H1 (cell line): ENCODE results near the gene ACKR2. TPM values are rescaled to one million over a fixed set of nuclear protein-coding genes. Genes with fewer than 3 reads are reported as not detected.

Experiments
- E2F6 ChIP-seq: IDR thresholded peaks from 2 replicates; pipeline ENCODE4 v1.6.1; 2012; ENCODE audit warnings: inconsistent platforms
- FOSL1 ChIP-seq: IDR thresholded peaks from 2 replicates; pipeline ENCODE4 v1.6.1; 2011; ENCODE audit warnings: mild to moderate bottlenecking, low read depth, low read length, moderate library complexity; ENCODE audit not compliant: insufficient read depth
- GTF2F1 ChIP-seq: IDR thresholded peaks from 2 replicates; pipeline ENCODE4 v1.6.1; 2012; ENCODE audit warnings: low read depth, low read length, improper control_type of control experiment, borderline replicate concordance
- KDM4A ChIP-seq: IDR thresholded peaks from one replicate; pipeline ENCODE4 v1.7.1; 2012; ENCODE audit warnings: low read depth, mild to moderate bottlenecking, moderate library complexity, low read length, inconsistent platforms; ENCODE audit not compliant: severe bottlenecking
- MAFK ChIP-seq: IDR thresholded peaks from 2 replicates; pipeline ENCODE4 v1.6.1; 2012; ENCODE audit warnings: low read depth, mild to moderate bottlenecking, improper control_type of control experiment, low read length
- POLR2A ChIP-seq, 2 experiments: IDR thresholded peaks; 1 replicate in 1 of 2; 2 replicates in 1 of 2; pipeline ENCODE4 v1.6.1; 2011; ENCODE audit warnings: low read depth in 2 of 2, low read length in 2 of 2, mild to moderate bottlenecking in 2 of 2; ENCODE audit errors: control extremely low read depth in 1 of 2
- SIX5 ChIP-seq: IDR thresholded peaks from 2 replicates; pipeline ENCODE4 v1.6.1; 2011; ENCODE audit warnings: mild to moderate bottlenecking, low read depth, low read length
- SRF ChIP-seq: IDR thresholded peaks from 2 replicates; pipeline ENCODE4 v1.6.1; 2011; ENCODE audit warnings: mild to moderate bottlenecking, low read depth, low read length, moderate library complexity
- polyA plus RNA-seq, 7 experiments: library from polyadenylated mRNA; depleted of rRNA in 3 of 7; stranded (reverse) in 5 of 7; unstranded in 2 of 7; fragments of >200 nt in 5 of 7; fragments of 200-250 nt in 2 of 7; gene quantifications; 1 replicate in 5 of 7; 2 replicates in 1 of 7; 4 replicates in 1 of 7; pipeline versions ENCODE4 v1.2.1 to v1.2.3, GENCODE V29; 2011 to 2013; ENCODE audit warnings: missing spikeins in 2 of 7, mixed read lengths in 2 of 7
- total RNA-seq: library from RNA; stranded (reverse); fragmentation: NEBNext Ultra II Directional; extraction: Animal tissue kit (Norgen Biotek cat#: 25700); gene quantifications from 2 replicates; pipeline ENCODE4 v1.2.1, GENCODE V29; 2021

The ACKR2 gene
- total and polyA plus RNA-seq, 2 of the 8 experiments (the other 6 are each of a cell fraction or from before 2014, with no cell fraction given) = 0.09 to 0.12 TPM

- TF ChIP-seq SRF (no peak), GTF2F1 (no peak), SIX5 (no peak), POLR2A (IDR thresholded peaks at IDR 0.05; ENCODE audit: control extremely low read depth in 1 of 2, low read depth in 2 of 2, low read length in 2 of 2) (no peak), FOSL1 (no peak), E2F6 (no peak), MAFK (no peak), KDM4A (no peak)
Measured at GRCh38 chr3:42892169-42892568, 82.9 kb downstream of the ACKR2 start (continued).
